ENCODE results near the gene EEF2KMT. TPM values are rescaled to one million over a fixed set of nuclear protein-coding genes. Genes with fewer than 3 reads are reported as not detected.
"Not testable (repeated sequence)": the region's sequence is repeated elsewhere in the genome, so short reads cannot be mapped to it uniquely, and the experiment has no call there.

The EEF2KMT gene
- total RNA-seq, 1 donor = 9.0 TPM

DNA sequence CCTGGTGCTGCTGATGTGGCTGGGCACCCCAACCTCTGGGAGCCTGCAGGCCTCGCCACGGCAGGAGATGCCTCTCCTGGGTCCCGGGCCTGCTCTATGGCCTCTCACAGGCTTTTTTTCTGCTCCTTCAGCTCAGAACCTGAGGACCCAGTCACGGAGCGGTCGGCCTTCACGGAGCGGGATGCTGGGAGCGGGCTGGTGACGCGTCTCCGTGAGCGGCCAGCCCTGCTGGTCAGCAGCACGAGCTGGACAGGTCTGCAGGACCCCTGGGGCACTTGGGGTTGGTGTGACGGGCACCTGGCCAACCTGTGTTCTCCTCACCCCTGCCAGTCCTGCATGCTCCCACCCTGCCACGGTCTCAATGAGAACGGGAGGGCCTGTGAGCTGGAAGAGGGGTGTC is 19.0 kb downstream of the EEF2KMT start:
- H3K36me3 ChIP-seq (ENCODE audit: insufficient read depth, low read length) = peaks cover 23% of the 10 kb centered on the region
- H3K27me3 ChIP-seq (ENCODE audit: insufficient read depth, low read length) = no peaks in the 10 kb centered on the region
- TF ChIP-seq, protein P1, sequence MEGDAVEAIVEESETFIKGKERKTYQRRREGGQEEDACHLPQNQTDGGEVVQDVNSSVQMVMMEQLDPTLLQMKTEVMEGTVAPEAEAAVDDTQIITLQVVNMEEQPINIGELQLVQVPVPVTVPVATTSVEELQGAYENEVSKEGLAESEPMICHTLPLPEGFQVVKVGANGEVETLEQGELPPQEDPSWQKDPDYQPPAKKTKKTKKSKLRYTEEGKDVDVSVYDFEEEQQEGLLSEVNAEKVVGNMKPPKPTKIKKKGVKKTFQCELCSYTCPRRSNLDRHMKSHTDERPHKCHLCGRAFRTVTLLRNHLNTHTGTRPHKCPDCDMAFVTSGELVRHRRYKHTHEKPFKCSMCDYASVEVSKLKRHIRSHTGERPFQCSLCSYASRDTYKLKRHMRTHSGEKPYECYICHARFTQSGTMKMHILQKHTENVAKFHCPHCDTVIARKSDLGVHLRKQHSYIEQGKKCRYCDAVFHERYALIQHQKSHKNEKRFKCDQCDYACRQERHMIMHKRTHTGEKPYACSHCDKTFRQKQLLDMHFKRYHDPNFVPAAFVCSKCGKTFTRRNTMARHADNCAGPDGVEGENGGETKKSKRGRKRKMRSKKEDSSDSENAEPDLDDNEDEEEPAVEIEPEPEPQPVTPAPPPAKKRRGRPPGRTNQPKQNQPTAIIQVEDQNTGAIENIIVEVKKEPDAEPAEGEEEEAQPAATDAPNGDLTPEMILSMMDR (IDR thresholded peaks at IDR 0.05; ENCODE audit: extremely low read depth, low read depth, low read length) = no peak
- no peak overlapping the region for H3K4me2 ChIP-seq (ENCODE audit: insufficient read depth, low read length)
- no peak overlapping the region for H3K4me3 ChIP-seq (ENCODE audit: insufficient read depth, low read length)
- DNase-seq (ENCODE audit: insufficient read length, low spot score, missing footprints) = no peak
- no peaks in the 10 kb centered on the region for H4K20me1 ChIP-seq (ENCODE audit: insufficient read depth, low read length)
- no peak overlapping the region for H2AFZ ChIP-seq (ENCODE audit: low read length)
- no peaks in the 10 kb centered on the region for H3K4me1 ChIP-seq (ENCODE audit: insufficient read depth, low read length)
- H3K27ac ChIP-seq (ENCODE audit: low read depth, low read length) = no peak overlapping the region
- no peaks in the 10 kb centered on the region for H3K9me3 ChIP-seq (ENCODE audit: low read depth, low read length)
- peaks cover 21% of the 10 kb centered on the region for H3K79me2 ChIP-seq (ENCODE audit: insufficient read depth, low read length)

DNA sequence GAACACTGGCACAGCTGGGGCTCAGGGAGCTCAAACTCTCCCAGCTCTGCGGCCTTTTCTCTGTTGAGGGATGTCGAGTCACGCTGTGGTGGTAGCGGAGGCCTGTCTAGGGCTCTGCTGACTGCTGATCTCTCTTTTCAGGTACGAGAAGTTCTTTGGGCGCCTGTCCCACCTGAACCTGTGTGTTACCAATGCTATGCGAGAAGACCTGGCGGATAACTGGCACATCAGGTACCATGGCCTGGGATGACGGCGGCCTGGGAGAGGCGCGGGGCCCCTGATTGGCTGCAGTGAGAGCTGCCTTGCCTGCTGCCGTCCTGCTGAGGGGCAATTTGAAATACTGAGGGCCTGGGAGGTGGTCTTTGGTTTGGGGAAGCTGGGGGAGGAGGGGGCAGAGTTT is 20.3 kb downstream of the EEF2KMT start:
- H3K4me2 ChIP-seq (ENCODE audit: insufficient read depth, low read length) = no peak overlapping the region
- peaks cover 11% of the 10 kb centered on the region for H3K4me1 ChIP-seq (ENCODE audit: insufficient read depth, low read length)

DNA sequence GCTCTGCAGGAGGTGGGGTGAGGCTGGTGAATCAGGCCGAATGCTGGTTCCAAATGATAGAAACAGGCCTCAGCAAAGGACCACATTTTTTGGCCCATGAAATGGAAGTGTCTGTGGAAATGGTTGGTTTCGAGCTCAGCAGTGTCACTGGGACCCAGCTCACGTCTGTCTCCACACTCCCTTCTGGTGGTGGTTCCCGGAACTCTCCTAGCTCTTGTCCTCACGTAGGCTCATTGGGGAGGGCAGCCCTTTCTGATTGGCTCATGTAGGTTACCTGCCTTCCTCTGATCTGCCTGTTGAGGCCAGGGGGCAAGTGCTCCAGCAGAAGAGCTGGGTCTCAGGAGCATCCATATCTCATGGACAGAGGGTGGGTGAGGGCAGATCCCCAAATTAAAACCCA is 22.0 kb downstream of the EEF2KMT start:
- no peaks in the 10 kb centered on the region for H4K20me1 ChIP-seq (ENCODE audit: insufficient read depth, low read length)

More for the DNA sequence above, 20.3 kb downstream of the EEF2KMT start:
- Histone ChIP-seq H3K4me3 (ENCODE audit: insufficient read depth, low read length) (no peak overlapping the region), H3K36me3 (ENCODE audit: insufficient read depth, low read length) (peaks cover 23% of the 10 kb centered on the region), H3K27ac (ENCODE audit: low read depth, low read length) (no peak overlapping the region), H2AFZ (ENCODE audit: low read length) (no peak overlapping the region), H4K20me1 (ENCODE audit: insufficient read depth, low read length) (no peaks in the 10 kb centered on the region), H3K79me2 (ENCODE audit: insufficient read depth, low read length) (peaks cover 34% of the 10 kb centered on the region), H3K27me3 (ENCODE audit: insufficient read depth, low read length) (no peaks in the 10 kb centered on the region), H3K9me3 (ENCODE audit: low read depth, low read length) (no peaks in the 10 kb centered on the region)
- TF ChIP-seq, protein P1 (IDR thresholded peaks at IDR 0.05; ENCODE audit: extremely low read depth, low read depth, low read length) = no peak
- DNase-seq (ENCODE audit: insufficient read length, low spot score, missing footprints) = no peak

DNA sequence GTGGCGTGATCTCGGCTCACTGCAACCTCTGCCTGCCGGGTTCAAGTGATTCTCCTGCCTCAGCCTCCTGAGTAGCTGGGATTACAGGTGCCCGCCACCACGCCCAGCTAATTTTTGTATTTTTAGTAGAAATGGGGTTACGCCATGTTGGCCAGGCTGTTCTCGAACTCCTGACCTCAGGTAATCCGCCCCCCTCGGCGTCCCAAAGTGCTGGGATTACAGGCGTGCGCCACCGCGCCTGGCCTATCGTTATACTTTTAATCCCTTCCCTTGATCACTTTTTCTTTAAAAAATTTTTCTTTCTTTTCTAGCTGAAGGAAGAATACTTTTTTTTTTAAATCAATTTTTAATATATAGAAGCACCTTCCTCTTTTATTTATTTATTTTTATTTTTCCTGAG is 23.8 kb downstream of the EEF2KMT start:
- H2AFZ ChIP-seq (ENCODE audit: low read length); H3K27ac ChIP-seq (ENCODE audit: low read depth, low read length); H4K20me1 ChIP-seq (ENCODE audit: insufficient read depth, low read length); DNase-seq (ENCODE audit: insufficient read length, low spot score, missing footprints); H3K27me3 ChIP-seq (ENCODE audit: insufficient read depth, low read length); H3K9me3 ChIP-seq (ENCODE audit: low read depth, low read length); H3K4me2 ChIP-seq (ENCODE audit: insufficient read depth, low read length); H3K4me3 ChIP-seq (ENCODE audit: insufficient read depth, low read length): not testable (repeated sequence)
- H3K4me1 ChIP-seq (ENCODE audit: insufficient read depth, low read length) = peaks cover 18% of the 10 kb centered on the region
- peaks cover 36% of the 10 kb centered on the region for H3K79me2 ChIP-seq (ENCODE audit: insufficient read depth, low read length)
- H3K36me3 ChIP-seq (ENCODE audit: insufficient read depth, low read length) = peaks cover 23% of the 10 kb centered on the region

More for the DNA sequence above, 22.0 kb downstream of the EEF2KMT start:
- Histone ChIP-seq H3K79me2 (ENCODE audit: insufficient read depth, low read length) (peaks cover 36% of the 10 kb centered on the region), H3K27ac (ENCODE audit: low read depth, low read length) (no peak overlapping the region), H3K4me3 (ENCODE audit: insufficient read depth, low read length) (no peak overlapping the region), H3K36me3 (ENCODE audit: insufficient read depth, low read length) (peaks cover 23% of the 10 kb centered on the region), H3K4me2 (ENCODE audit: insufficient read depth, low read length) (no peak overlapping the region), H2AFZ (ENCODE audit: low read length) (no peak overlapping the region), H3K27me3 (ENCODE audit: insufficient read depth, low read length) (no peaks in the 10 kb centered on the region), H3K9me3 (ENCODE audit: low read depth, low read length) (no peaks in the 10 kb centered on the region), H3K4me1 (ENCODE audit: insufficient read depth, low read length) (peaks cover 18% of the 10 kb centered on the region)
- DNase-seq (ENCODE audit: insufficient read length, low spot score, missing footprints) = no peak
- TF ChIP-seq, protein P1 (IDR thresholded peaks at IDR 0.05; ENCODE audit: extremely low read depth, low read depth, low read length) = no peak
